ENCODE results near the gene DSPP.
"Not testable (repeated sequence)": the region's sequence is repeated elsewhere in the genome, so short reads cannot be mapped to it uniquely, and the experiment has no call there.

Gene DSPP

GRCh38 chr4:87608229-87608628, at the start of gene DSPP:
DSPP (plus strand) TSS chr4:87608529; CDS start chr4:87610909, 2,380 bp downstream.
- DNase-seq = no peak

- DNase-seq = peak; percentile 3
Observed at GRCh38 chr4:87559090-87559837, 49.1 kb upstream of the DSPP start.

GRCh38 chr4:87560802-87561201, 47.5 kb upstream of the DSPP start:
- DNase-seq = no peak

- DNase-seq = no peak
Observed at GRCh38 chr4:87565746-87566145, 42.6 kb upstream of the DSPP start.

- no peak for DNase-seq
Observed at GRCh38 chr4:87566276-87566675, 42.1 kb upstream of the DSPP start.

- no peak for DNase-seq
Observed at GRCh38 chr4:87567191-87567590, 41.1 kb upstream of the DSPP start.

- DNase-seq = no peak
Observed at GRCh38 chr4:87570290-87570805, 38.0 kb upstream of the DSPP start.

- DNase-seq = not testable (repeated sequence)
Observed at GRCh38 chr4:87574376-87574775, 34.0 kb upstream of the DSPP start.

GRCh38 chr4:87574996-87575395, 33.3 kb upstream of the DSPP start:
- no peak for DNase-seq

- no peak for DNase-seq
Observed at GRCh38 chr4:87575408-87575807, 32.9 kb upstream of the DSPP start.

GRCh38 chr4:87575983-87576382, 32.3 kb upstream of the DSPP start:
- DNase-seq = no peak

- no peak for DNase-seq
Observed at GRCh38 chr4:87579478-87579877, 28.9 kb upstream of the DSPP start.

- DNase-seq = no peak
Observed at GRCh38 chr4:87580057-87580456, 28.3 kb upstream of the DSPP start.

- DNase-seq = no peak
Observed at GRCh38 chr4:87584222-87584908, 24.0 kb upstream of the DSPP start.

- no peak for DNase-seq
Observed at GRCh38 chr4:87589531-87589930, 18.8 kb upstream of the DSPP start.

- DNase-seq = no peak
Observed at GRCh38 chr4:87592124-87592523, 16.2 kb upstream of the DSPP start.

GRCh38 chr4:87601361-87601760, 7.0 kb upstream of the DSPP start:
- DNase-seq = no peak

- DNase-seq = no peak
Observed at GRCh38 chr4:87614292-87614890, 6.1 kb downstream of the DSPP start.

GRCh38 chr4:87616268-87616667, 7.9 kb downstream of the DSPP start:
- no peak for DNase-seq

GRCh38 chr4:87620086-87620485, 11.8 kb downstream of the DSPP start:
- no peak for DNase-seq

GRCh38 chr4:87620491-87620890, 12.2 kb downstream of the DSPP start:
- no peak for DNase-seq

GRCh38 chr4:87622303-87622702, 14.0 kb downstream of the DSPP start:
- DNase-seq = no peak

- DNase-seq = no peak
Observed at GRCh38 chr4:87624698-87625097, 16.4 kb downstream of the DSPP start.

GRCh38 chr4:87631668-87632067, 23.3 kb downstream of the DSPP start:
- no peak for DNase-seq

Measured in stimulated activated CD4-positive, alpha-beta T cell treated with anti-CD3 and anti-CD28 coated beads, Interleukin-4, amount 100 ng/mL, for 1 hour (primary cell).